Fibroblast of gingiva (primary cell): Measurements from ENCODE around the gene RAB1B.

Experiments used
- DNase-seq: peaks from one replicate; pipeline ENCODE4 v3.0.0-alpha.2; 2011; ENCODE audit warnings: low read depth

RAB1B gene

DNA sequence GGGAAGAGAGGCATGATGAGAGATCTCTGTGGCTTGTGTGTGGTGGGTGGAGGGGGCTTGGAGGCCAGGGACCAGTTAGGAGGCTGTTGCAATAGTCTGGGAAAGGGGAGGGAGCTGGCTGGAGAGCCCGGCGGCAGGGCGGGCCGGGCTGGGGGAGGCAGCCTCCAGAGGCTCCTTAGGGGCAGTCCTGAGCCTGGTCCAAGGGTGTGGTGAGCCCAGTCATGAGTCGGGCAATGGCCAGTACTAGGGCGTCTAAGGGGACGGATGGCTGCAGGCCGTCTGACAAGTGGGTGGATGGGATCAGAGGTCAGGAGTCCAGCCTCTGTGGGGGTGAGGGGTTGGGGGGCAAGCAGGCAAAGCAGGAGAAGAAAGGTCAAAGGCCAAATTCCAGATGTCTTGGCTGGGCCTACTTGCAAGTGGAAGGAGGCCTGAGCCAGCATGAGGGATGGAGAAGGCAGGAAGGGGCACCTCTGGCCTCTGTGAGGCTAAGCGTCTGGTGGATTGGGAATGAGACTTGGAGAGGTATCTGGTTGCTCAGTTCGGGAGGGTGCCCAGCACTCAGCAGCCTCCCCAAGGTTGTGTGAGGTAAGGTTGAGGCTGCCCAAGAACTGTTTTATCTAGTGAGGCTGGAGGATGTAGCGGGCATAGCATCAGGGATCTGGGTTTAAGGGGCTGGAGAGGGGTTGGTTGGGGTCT is 54.4 kb downstream of the RAB1B start:
- peak; percentile 81 for DNase-seq

DNA sequence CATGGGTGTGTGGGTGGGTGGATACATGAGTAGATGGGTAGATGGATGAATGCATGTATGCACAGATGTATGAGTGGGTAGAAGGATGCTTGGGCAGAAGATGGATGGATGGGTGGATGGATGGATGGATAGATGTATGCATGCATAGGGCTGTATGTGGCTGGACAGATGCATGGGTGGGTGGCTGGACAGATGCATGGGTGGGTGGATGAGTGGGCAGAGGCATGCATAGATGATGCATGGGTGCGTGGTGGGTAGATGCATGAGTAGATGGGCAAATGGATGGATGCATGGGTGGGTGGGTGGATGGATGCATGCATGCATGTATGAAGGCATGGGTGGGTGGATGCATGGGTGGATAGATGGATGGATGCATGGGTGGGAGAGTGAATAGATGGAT is 55.2 kb downstream of the RAB1B start:
- no peak for DNase-seq

DNA sequence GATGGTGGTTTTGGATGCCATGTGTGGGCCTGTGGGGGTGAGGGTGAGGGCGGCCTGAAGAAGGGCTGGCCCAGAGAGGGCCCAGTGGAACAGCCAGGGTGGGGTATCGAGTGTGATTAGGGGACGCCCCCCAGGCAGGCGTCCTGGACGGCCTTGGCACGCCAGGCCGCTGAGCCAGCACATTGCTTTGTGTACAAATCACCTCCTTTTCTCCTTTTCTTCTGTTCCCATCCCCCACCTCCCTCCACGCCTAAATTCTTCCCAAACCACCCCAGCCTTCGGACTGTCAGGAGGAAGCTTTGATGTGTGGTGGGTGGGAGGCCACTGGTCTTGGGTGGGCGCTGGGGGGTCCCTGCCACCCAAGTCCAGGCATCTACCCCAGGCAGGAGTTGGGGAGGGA is 56.2 kb downstream of the RAB1B start:
- DNase-seq = peak; percentile 70

DNA sequence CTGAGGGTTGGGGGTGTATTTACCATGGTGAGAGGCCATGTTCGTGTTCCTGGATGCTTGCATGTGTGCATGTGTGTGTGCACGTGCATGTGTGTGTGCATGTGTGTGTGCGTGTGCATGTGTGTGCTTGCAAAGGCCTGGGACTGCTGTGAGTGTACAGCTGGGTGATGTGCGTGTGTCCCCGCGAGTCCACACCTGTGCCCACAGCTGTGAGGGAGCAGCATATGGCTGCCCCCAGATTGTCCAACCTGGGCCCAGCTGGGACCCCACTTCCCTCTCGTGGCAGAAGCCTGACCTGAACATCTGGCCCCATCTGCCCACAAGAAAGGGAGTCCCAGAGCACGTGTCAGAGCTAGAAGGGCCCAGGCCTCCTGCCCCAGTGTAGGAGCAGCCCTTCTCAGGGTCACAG is 56.8 kb downstream of the RAB1B start:
- DNase-seq = no peak

DNA sequence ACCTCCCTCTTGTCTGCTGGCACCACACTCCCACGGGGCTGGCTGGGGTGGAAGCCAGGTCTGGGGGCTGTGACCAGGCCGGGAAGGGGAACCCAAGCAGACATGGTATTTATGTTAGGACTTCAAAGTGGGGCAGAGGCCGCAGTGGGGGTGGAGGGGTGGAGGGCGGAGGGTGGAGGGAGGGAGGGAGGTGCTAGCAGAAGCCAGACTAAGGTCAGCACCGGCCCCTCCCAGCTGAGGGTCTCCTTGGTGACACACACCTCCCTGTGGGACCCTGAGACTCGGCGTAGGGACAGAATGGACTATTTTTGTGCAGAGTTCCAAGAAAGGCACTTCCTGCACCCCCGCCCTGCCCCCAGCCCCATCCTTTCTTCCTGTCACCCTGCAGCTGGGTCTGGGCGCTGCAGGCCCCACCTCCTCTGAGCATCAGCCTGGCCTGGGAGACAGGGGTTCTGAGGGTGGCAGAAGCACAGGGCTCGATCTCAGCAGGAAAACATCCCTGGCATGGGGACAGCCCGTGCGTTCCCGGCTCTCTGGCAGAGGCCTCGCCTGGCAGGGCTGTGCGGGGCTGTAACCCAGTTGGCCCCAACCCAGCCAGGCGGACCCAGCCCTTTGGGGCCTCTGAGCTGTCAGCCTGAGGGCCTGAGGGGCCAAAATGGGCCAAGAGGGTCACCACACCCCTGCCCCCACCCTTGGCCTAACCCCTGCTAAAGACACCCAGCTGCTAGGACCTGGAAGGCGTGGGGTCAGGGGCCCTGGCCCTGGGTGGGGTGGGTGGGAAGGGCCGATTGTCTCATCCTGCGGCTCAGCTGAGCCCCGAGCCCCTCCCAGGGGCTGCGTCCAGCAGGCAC is 58.0 kb downstream of the RAB1B start:
- DNase-seq = peak; percentile 88
